Smooth muscle cell (in vitro differentiated cells): ENCODE results near the gene ENSA. TPM values are rescaled to one million over a fixed set of nuclear protein-coding genes. Genes with fewer than 3 reads are reported as not detected.
"Not testable (repeated sequence)": the region's sequence is repeated elsewhere in the genome, so short reads cannot be mapped to it uniquely, and the experiment has no call there.

Experiments
- DNase-seq: peaks from one replicate; lab custom pipeline; 2025; ENCODE audit not compliant: unreplicated experiment; lab: John Stamatoyannopoulos, UW
- H2AFZ ChIP-seq: fragments of 200-600 bp; sonication (generic); 2 replicates; pipeline ENCODE4 v1.6.0; 2016; ENCODE audit warnings: antibody characterized with exemption, low read depth, mild to moderate bottlenecking
- H3F3A ChIP-seq: fragments of 200-600 bp; sonication (generic); 2 replicates; pipeline ENCODE4 v1.6.0; 2017; ENCODE audit warnings: antibody characterized with exemption, low read depth
- H3K27ac ChIP-seq: fragments of 200-600 bp; sonication (generic); 2 replicates; pipeline ENCODE4 v1.5.1; 2016; ENCODE audit warnings: low read depth, mild to moderate bottlenecking
- H3K27me3 ChIP-seq: fragments of 200-600 bp; sonication (generic); 2 replicates; pipeline ENCODE4 v1.6.1; 2016; ENCODE audit warnings: low read depth, mild to moderate bottlenecking
- H3K36me3 ChIP-seq: fragments of 200-600 bp; sonication (generic); 2 replicates; pipeline ENCODE4 v1.5.1; 2016; ENCODE audit warnings: low read depth
- H3K4me1 ChIP-seq: fragments of 200-600 bp; sonication (generic); 2 replicates; pipeline ENCODE4 v1.5.1; 2016; ENCODE audit warnings: low read depth
- H3K4me2 ChIP-seq: fragments of 200-600 bp; sonication (generic); 2 replicates; pipeline ENCODE4 v1.6.0; 2016; ENCODE audit warnings: mild to moderate bottlenecking
- H3K4me3 ChIP-seq: fragments of 200-600 bp; sonication (generic); 2 replicates; pipeline ENCODE4 v1.5.1; 2016; ENCODE audit warnings: mild to moderate bottlenecking
- H3K79me2 ChIP-seq: fragments of 200-600 bp; sonication (generic); 2 replicates; pipeline ENCODE4 v1.6.0; 2016; ENCODE audit warnings: low read depth, mild to moderate bottlenecking
- H3K9ac ChIP-seq: fragments of 200-600 bp; sonication (generic); 2 replicates; pipeline ENCODE4 v1.6.0; 2016; ENCODE audit warnings: low read depth
- H3K9me3 ChIP-seq: fragments of 200-600 bp; sonication (generic); replicated peaks from 2 replicates; pipeline ENCODE4 v1.5.1; 2016; ENCODE audit warnings: low read depth
- H4K20me1 ChIP-seq: fragments of 200-600 bp; sonication (generic); 2 replicates; pipeline ENCODE4 v1.6.0; 2016; ENCODE audit warnings: low read depth
- WGBS: methylation state at CpG from one replicate; pipeline ENCODE4 v1.1.7; 2016; ENCODE audit warnings: low lambda C conversion rate; 5-methylcytosine and 5-hydroxymethylcytosine counted together
- polyA plus RNA-seq: library from polyadenylated mRNA; unstranded; fragments of >200 nt; fragmentation: Nextera tagmentation; extraction: Ambion mirVana; gene quantifications from 2 replicates; pipeline ENCODE4 v1.2.1, GENCODE V29; 2016
- total RNA-seq: library from RNA; depleted of rRNA; stranded (reverse); fragments of >200 nt; gene quantifications from 2 replicates; pipeline ENCODE4 v1.2.3, GENCODE V29; 2014
- TF ChIP-seq, protein P1 (sequence below): fragments of 200-600 bp; sonication (generic); IDR thresholded peaks from 2 replicates; pipeline ENCODE4 v1.5.1; 2017; ENCODE audit warnings: borderline replicate concordance, mild to moderate bottlenecking, antibody characterized with exemption; ENCODE audit not compliant: insufficient read depth, poor library complexity, severe bottlenecking

ENSA gene
- total and polyA plus RNA-seq, 2 experiments from 2014 or later, result 31.3 to 63.5 TPM

DNA sequence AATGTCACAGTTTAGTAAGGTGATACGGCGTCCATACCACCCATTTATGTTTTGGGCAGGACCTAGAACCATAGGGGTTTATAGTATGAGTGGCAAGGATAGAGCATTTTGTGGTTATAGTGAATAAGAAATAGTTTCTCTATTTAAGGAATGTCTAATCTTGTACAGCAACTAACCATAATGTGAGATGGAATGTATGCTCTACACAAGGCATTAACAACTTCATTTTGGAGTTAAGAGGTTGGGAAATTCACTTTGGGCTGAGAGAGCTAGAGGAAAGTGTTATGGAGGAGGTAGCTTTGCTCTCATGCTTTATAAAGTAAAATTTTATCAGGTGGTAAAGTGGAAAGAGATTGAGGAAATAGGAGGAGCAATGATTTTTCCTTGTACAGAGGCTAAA, 47.0 kb downstream of the ENSA start:
- Histone ChIP-seq H3K4me2 (no peak overlapping the region), H3K36me3 (peaks cover 6% of the 10 kb centered on the region), H3K9me3 (no peaks in the 10 kb centered on the region), H3F3A (peaks cover 19% of the 10 kb centered on the region), H3K27ac (peak overlapping the region; percentile 26), H4K20me1 (peaks cover 20% of the 10 kb centered on the region), H3K4me3 (no peak overlapping the region), H3K79me2 (peaks cover 29% of the 10 kb centered on the region), H3K9ac (no peak overlapping the region), H3K4me1 (peaks cover 6% of the 10 kb centered on the region), H3K27me3 (no peaks in the 10 kb centered on the region), H2AFZ (no peak overlapping the region)
- WGBS, result 97% methylated on average over 2 of the region's 2 CpGs
- no peak for DNase-seq
- TF ChIP-seq, protein P1, sequence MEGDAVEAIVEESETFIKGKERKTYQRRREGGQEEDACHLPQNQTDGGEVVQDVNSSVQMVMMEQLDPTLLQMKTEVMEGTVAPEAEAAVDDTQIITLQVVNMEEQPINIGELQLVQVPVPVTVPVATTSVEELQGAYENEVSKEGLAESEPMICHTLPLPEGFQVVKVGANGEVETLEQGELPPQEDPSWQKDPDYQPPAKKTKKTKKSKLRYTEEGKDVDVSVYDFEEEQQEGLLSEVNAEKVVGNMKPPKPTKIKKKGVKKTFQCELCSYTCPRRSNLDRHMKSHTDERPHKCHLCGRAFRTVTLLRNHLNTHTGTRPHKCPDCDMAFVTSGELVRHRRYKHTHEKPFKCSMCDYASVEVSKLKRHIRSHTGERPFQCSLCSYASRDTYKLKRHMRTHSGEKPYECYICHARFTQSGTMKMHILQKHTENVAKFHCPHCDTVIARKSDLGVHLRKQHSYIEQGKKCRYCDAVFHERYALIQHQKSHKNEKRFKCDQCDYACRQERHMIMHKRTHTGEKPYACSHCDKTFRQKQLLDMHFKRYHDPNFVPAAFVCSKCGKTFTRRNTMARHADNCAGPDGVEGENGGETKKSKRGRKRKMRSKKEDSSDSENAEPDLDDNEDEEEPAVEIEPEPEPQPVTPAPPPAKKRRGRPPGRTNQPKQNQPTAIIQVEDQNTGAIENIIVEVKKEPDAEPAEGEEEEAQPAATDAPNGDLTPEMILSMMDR, result no peak

DNA sequence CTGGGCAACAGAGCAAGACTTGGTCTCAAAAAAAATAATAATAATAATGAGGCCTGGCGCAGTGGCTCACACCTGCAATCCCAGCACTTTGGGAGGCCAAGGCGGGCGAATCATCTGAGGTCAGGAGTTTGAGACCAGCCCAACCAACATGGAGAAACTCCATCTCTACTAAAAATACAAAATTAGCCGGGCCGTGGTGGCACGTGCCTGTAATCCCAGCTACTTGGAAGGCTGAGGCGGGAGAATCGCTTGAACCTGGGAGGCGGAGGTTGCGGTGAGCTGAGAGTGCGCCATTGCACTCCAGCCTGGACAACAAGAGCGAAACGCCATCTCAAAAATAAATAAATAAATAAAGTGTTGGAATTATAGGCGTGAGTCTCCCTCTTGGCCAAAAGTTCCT, 47.5 kb downstream of the ENSA start:
- H3K4me2 ChIP-seq, H2AFZ ChIP-seq, H3K27me3 ChIP-seq, H3K9ac ChIP-seq, H3K9me3 ChIP-seq, H3K4me3 ChIP-seq, H3K4me1 ChIP-seq, H3K27ac ChIP-seq, DNase-seq: not testable (repeated sequence)
- H4K20me1 ChIP-seq, result peaks cover 24% of the 10 kb centered on the region
- peaks cover 33% of the 10 kb centered on the region for H3K79me2 ChIP-seq
- WGBS, result 97% methylated on average over 14 of the region's 14 CpGs
- H3F3A ChIP-seq, result peaks cover 23% of the 10 kb centered on the region
- peaks cover 11% of the 10 kb centered on the region for H3K36me3 ChIP-seq

DNA sequence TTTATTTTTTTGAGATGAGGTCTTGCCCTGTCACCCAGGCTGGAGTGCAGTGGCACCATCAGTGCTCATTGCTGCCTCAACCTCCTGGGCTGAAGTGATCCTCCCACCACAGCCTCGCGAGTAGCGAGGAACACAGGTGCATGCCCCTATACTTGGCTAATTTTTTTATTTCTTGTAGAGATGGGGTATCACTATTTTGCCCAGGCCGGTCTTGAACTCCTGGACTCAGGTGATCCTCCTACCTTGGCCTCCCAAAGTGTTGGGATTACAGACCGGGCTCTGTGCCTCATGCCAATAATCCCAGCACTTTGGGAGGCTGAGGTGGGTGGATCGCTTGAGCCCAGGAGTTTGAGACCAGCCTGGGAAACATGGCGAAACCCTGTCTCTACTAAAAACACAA, 48.0 kb downstream of the ENSA start:
- H3K4me3 ChIP-seq, H3K27me3 ChIP-seq, DNase-seq, H3K9ac ChIP-seq, H2AFZ ChIP-seq, H3K27ac ChIP-seq, H3K4me1 ChIP-seq, H3K9me3 ChIP-seq, H3K4me2 ChIP-seq: not testable (repeated sequence)
- peaks cover 28% of the 10 kb centered on the region for H3F3A ChIP-seq
- peaks cover 29% of the 10 kb centered on the region for H4K20me1 ChIP-seq
- H3K79me2 ChIP-seq, result peaks cover 38% of the 10 kb centered on the region
- 98% methylated on average over 7 of the region's 7 CpGs for WGBS
- H3K36me3 ChIP-seq, result peaks cover 13% of the 10 kb centered on the region

DNA sequence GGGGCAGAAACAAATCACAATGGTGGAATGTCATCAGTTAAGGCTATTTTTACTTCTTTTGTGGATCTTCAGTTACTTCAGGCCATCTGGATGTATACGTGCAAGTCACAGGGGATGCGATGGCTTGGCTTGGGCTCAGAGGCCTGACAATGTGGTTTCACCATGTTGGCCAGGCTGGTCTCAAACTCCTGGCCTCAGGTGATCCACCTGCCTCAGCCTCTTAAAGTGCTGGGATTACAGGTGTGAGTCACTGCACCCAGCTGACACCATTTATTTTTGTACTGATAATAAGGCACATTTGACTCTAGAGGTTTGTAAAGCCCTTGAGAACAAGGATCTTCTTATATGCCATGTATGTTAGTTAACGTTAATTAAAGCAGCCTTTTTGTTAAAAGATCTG, 48.4 kb downstream of the ENSA start:
- peaks cover 43% of the 10 kb centered on the region for H3K79me2 ChIP-seq
- 95% methylated on average over 3 of the region's 3 CpGs for WGBS
- H3K4me1 ChIP-seq, result peaks cover 12% of the 10 kb centered on the region
- H3K27me3 ChIP-seq, H3K4me2 ChIP-seq, DNase-seq, H3K4me3 ChIP-seq, H3K9me3 ChIP-seq, H3K27ac ChIP-seq, H3K9ac ChIP-seq, H2AFZ ChIP-seq: not testable (repeated sequence)
- H3F3A ChIP-seq, result peaks cover 33% of the 10 kb centered on the region
- peaks cover 34% of the 10 kb centered on the region for H4K20me1 ChIP-seq
- H3K36me3 ChIP-seq, result peaks cover 16% of the 10 kb centered on the region

DNA sequence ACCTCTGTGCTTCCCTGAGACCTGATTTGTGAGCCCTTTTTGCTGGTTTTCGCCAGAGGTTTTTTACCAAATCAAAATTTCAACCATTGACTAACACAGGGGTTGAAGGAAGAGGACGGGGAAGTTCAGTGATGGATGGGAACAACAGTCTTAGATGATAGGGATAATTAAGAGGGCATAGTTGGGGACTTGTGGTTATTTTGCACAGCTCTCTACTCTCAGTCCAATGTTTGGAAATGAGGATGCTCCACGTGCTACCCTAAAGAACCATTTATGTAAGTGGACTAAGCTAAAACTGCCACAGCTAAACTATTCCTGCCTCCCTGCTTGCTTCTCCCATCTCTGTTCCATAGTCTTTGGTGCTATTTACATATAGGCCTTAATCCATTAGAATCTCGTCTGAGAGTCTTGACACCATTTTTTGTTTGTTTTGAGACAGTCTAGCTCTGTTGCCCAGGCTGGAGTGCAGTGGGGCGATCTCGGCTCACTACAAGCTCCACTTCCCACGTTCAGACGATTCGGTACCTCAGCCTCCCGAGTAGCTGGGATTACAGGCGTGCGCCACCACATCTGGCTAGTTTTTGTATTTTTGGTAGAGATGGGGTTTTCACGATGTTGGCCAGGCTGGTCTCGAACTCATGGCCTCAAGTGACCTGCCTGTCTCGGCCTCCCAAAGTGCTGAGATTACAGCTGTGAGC, 49.3 kb downstream of the ENSA start:
- H3K79me2 ChIP-seq, result peaks cover 52% of the 10 kb centered on the region
- DNase-seq, result no peak
- peak overlapping the region; percentile 86 for H3K4me2 ChIP-seq
- peaks cover 43% of the 10 kb centered on the region for H4K20me1 ChIP-seq
- no peaks in the 10 kb centered on the region for H3K27me3 ChIP-seq
- TF ChIP-seq, protein P1, result no peak
- 76% methylated on average over 15 of the region's 15 CpGs for WGBS
- H3K9ac ChIP-seq, result peak overlapping the region; percentile 80
- H3K9me3 ChIP-seq, result no peaks in the 10 kb centered on the region
- H3K4me3 ChIP-seq, result peak overlapping the region; percentile 51
- H3K36me3 ChIP-seq, result peaks cover 25% of the 10 kb centered on the region
- H3K4me1 ChIP-seq, result peaks cover 21% of the 10 kb centered on the region
- no peak overlapping the region for H2AFZ ChIP-seq
- peaks cover 42% of the 10 kb centered on the region for H3F3A ChIP-seq
- H3K27ac ChIP-seq, result peak overlapping the region; percentile 96
